ENCODE results near the gene KMT2E.

The KMT2E gene

GRCh38 chr7:105010504-105011130 lies 3.4 kb upstream of the KMT2E start:
- Histone ChIP-seq H3K27ac (ENCODE audit: low read length, poor library complexity, severe bottlenecking) (no peak overlapping the region), H2AK5ac (ENCODE audit: low read length, severe bottlenecking) (no peak overlapping the region), H3K4me1 (ENCODE audit: control insufficient read depth, insufficient read depth, low read depth, low read length) (peaks cover 4% of the 10 kb centered on the region), H3K23ac (ENCODE audit: low read length in 2 of 2) (no peak overlapping the region), H2AFZ (ENCODE audit: low read depth, low read length) (no peak overlapping the region), H3K9me3 (ENCODE audit: control insufficient read depth, low read length) (no peaks in the 10 kb centered on the region), H3K14ac (ENCODE audit: low read length in 2 of 2) (no peak overlapping the region), H2BK120ac (ENCODE audit: low read depth, low read length) (no peak overlapping the region), H2BK15ac (ENCODE audit: low read depth, poor library complexity, severe bottlenecking) (no peak overlapping the region), H2BK12ac (ENCODE audit: low read length in 2 of 2) (no peak overlapping the region), H3K27me3 (ENCODE audit: control insufficient read depth in 1 of 2, insufficient read depth in 1 of 2, low read length in 2 of 2) (no peaks in the 10 kb centered on the region), H2BK5ac (ENCODE audit: low read depth, low read length, poor library complexity, severe bottlenecking) (no peak overlapping the region), H3K36me3 (ENCODE audit: control insufficient read depth in 1 of 2, insufficient read depth in 2 of 2, low read depth in 1 of 2, low read length in 2 of 2) (peaks cover 7 to 33% of the 10 kb centered on the region in 2 experiments), H4K91ac (ENCODE audit: low read length) (no peak overlapping the region), H3K18ac (ENCODE audit: low read depth in 1 of 2, low read length in 2 of 2) (no peak overlapping the region), H3K79me1 (replicated peaks; ENCODE audit: low read length, poor library complexity, severe bottlenecking) (no peaks in the 10 kb centered on the region), H3K9ac (ENCODE audit: low read length) (peak overlapping the region; percentile 100), H3K4ac (ENCODE audit: low read depth in 1 of 2, low read length in 2 of 2) (no peak overlapping the region), H4K8ac (ENCODE audit: low read length) (no peak overlapping the region), H3K4me2 (ENCODE audit: low read length, poor library complexity, severe bottlenecking) (peak overlapping the region; percentile 63), H3K4me3 (ENCODE audit: insufficient read depth in 1 of 2, low read depth in 1 of 2, low read length in 2 of 2) (peak overlapping the region in 1 of 2 experiments; percentile 98)
- no peak for DNase-seq
- WGBS, result 57% methylated on average over 2 of the region's 5 CpGs

GRCh38 chr7:105011141-105011830 lies 2.7 kb upstream of the KMT2E start:
- H3K18ac ChIP-seq (ENCODE audit: low read depth in 1 of 2, low read length in 2 of 2), result no peak overlapping the region
- H2AK5ac ChIP-seq (ENCODE audit: low read length, severe bottlenecking), result no peak overlapping the region
- H2BK5ac ChIP-seq (ENCODE audit: low read depth, low read length, poor library complexity, severe bottlenecking), result no peak overlapping the region
- no peak overlapping the region for H3K23ac ChIP-seq (ENCODE audit: low read length in 2 of 2)
- H3K4ac ChIP-seq (ENCODE audit: low read depth in 1 of 2, low read length in 2 of 2), result no peak overlapping the region
- H4K8ac ChIP-seq (ENCODE audit: low read length), result no peak overlapping the region
- no peak overlapping the region for H2BK15ac ChIP-seq (ENCODE audit: low read depth, poor library complexity, severe bottlenecking)
- DNase-seq, result peak; percentile 43
- H3K79me1 ChIP-seq (replicated peaks; ENCODE audit: low read length, poor library complexity, severe bottlenecking), result no peaks in the 10 kb centered on the region
- peak overlapping the region; percentile 66 to 98 for H3K4me3 ChIP-seq (ENCODE audit: insufficient read depth in 1 of 2, low read depth in 1 of 2, low read length in 2 of 2)
- no peak overlapping the region for H2AFZ ChIP-seq (ENCODE audit: low read depth, low read length)
- peak overlapping the region; percentile 69 for H3K4me2 ChIP-seq (ENCODE audit: low read length, poor library complexity, severe bottlenecking)
- no peak overlapping the region for H2BK120ac ChIP-seq (ENCODE audit: low read depth, low read length)
- peak overlapping the region; percentile 98 for H3K27ac ChIP-seq (ENCODE audit: low read length, poor library complexity, severe bottlenecking)
- H3K9me3 ChIP-seq (ENCODE audit: control insufficient read depth, low read length), result no peaks in the 10 kb centered on the region
- 9% methylated on average over 4 of the region's 7 CpGs for WGBS
- H3K9ac ChIP-seq (ENCODE audit: low read length), result peak overlapping the region; percentile 100
- no peak overlapping the region for H2BK12ac ChIP-seq (ENCODE audit: low read length in 2 of 2)
- H4K91ac ChIP-seq (ENCODE audit: low read length), result no peak overlapping the region
- H3K14ac ChIP-seq (ENCODE audit: low read length in 2 of 2), result no peak overlapping the region
- no peaks in the 10 kb centered on the region for H3K27me3 ChIP-seq (ENCODE audit: control insufficient read depth in 1 of 2, insufficient read depth in 1 of 2, low read length in 2 of 2)
- H3K36me3 ChIP-seq (ENCODE audit: control insufficient read depth in 1 of 2, insufficient read depth in 2 of 2, low read depth in 1 of 2, low read length in 2 of 2), result peaks cover 7 to 29% of the 10 kb centered on the region in 2 experiments
- H3K4me1 ChIP-seq (ENCODE audit: control insufficient read depth, insufficient read depth, low read depth, low read length), result peaks cover 4% of the 10 kb centered on the region

DNA sequence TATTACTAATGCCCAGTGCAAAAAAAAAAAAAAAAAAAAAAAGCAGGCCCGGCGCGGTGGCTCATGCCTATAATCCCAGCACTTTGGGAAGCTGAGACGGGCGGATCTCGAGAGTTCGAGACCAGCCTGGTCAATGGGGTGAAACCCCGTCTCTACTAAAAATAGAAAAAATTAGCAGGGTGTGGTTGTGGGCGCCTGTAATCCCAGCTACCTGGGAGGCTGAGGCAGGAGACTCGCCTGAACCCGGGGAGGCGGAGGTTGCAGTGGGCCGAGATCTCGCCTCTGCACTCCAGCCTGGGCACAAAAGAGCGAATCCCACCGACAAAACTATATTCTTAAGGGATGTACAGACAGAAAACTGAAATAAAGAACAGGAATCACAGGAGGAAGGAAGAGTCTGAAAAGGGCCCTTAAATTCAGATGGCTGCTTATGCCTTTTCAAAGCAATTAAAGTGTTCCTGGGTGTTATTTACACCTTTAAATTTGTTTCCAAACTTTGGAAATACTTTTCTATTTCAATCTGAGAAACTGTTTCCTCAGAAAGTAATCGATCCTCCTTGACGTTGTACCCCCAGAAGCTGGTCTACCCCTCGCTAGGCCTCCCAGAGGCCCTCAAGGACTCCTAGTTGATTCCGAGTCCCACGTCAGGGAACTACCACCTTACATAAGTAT lies 2.0 kb upstream of the KMT2E start:
- H3K23ac ChIP-seq (ENCODE audit: low read length in 2 of 2), result no peak overlapping the region
- peak overlapping the region; percentile 89 for H2BK120ac ChIP-seq (ENCODE audit: low read depth, low read length)
- peak overlapping the region; percentile 100 for H3K9ac ChIP-seq (ENCODE audit: low read length)
- peak overlapping the region; percentile 72 to 98 for H3K4me3 ChIP-seq (ENCODE audit: insufficient read depth in 1 of 2, low read depth in 1 of 2, low read length in 2 of 2)
- H3K4ac ChIP-seq (ENCODE audit: low read depth in 1 of 2, low read length in 2 of 2), result peak overlapping the region; percentile 96 to 98
- H4K8ac ChIP-seq (ENCODE audit: low read length), result peak overlapping the region; percentile 93
- no peaks in the 10 kb centered on the region for H3K9me3 ChIP-seq (ENCODE audit: control insufficient read depth, low read length)
- H3K36me3 ChIP-seq (ENCODE audit: control insufficient read depth in 1 of 2, insufficient read depth in 2 of 2, low read depth in 1 of 2, low read length in 2 of 2), result peaks cover 7 to 23% of the 10 kb centered on the region in 2 experiments
- H4K91ac ChIP-seq (ENCODE audit: low read length), result peak overlapping the region; percentile 83
- H3K4me1 ChIP-seq (ENCODE audit: control insufficient read depth, insufficient read depth, low read depth, low read length), result peaks cover 3% of the 10 kb centered on the region
- DNase-seq, result peak; percentile 39
- no peaks in the 10 kb centered on the region for H3K79me1 ChIP-seq (replicated peaks; ENCODE audit: low read length, poor library complexity, severe bottlenecking)
- peak overlapping the region; percentile 62 to 91 for H3K14ac ChIP-seq (ENCODE audit: low read length in 2 of 2)
- H2BK15ac ChIP-seq (ENCODE audit: low read depth, poor library complexity, severe bottlenecking), result no peak overlapping the region
- peak overlapping the region; percentile 95 to 96 for H3K18ac ChIP-seq (ENCODE audit: low read depth in 1 of 2, low read length in 2 of 2)
- no peaks in the 10 kb centered on the region for H3K27me3 ChIP-seq (ENCODE audit: control insufficient read depth in 1 of 2, insufficient read depth in 1 of 2, low read length in 2 of 2)
- H3K4me2 ChIP-seq (ENCODE audit: low read length, poor library complexity, severe bottlenecking), result peak overlapping the region; percentile 77
- peak overlapping the region; percentile 100 for H2AK5ac ChIP-seq (ENCODE audit: low read length, severe bottlenecking)
- peak overlapping the region; percentile 96 for H2BK5ac ChIP-seq (ENCODE audit: low read depth, low read length, poor library complexity, severe bottlenecking)
- 0% methylated on average over 15 of the region's 21 CpGs for WGBS
- peak overlapping the region; percentile 98 for H3K27ac ChIP-seq (ENCODE audit: low read length, poor library complexity, severe bottlenecking)
- no peak overlapping the region for H2AFZ ChIP-seq (ENCODE audit: low read depth, low read length)
- peak overlapping the region in 1 of 2 experiments; percentile 74 for H2BK12ac ChIP-seq (ENCODE audit: low read length in 2 of 2)

Measured in mesenchymal stem cell (in vitro differentiated cells and primary cell).